GM23338 (cell line): Measurements from ENCODE around the gene GRK3. TPM values are rescaled to one million over a fixed set of nuclear protein-coding genes. Genes with fewer than 3 reads are reported as not detected.

ENCODE experiments used
- ATAC-seq: fragments of 200-7000 bp; cut with Tn5 transposase; 3 replicates; pipeline ENCODE4 v1.9.1; 2020
- DNase-seq: peaks from one replicate; pipeline ENCODE4 v3.0.0-alpha.2; 2015; ENCODE audit warnings: low spot score
- H2AFZ ChIP-seq: fragments of 200-600 bp; sonication (generic); 2 replicates; pipeline ENCODE4 v1.8.0; 2016; ENCODE audit warnings: antibody characterized with exemption, mild to moderate bottlenecking, moderate library complexity
- H3F3A ChIP-seq: fragments of 200-600 bp; sonication (generic); replicated peaks from 2 replicates; pipeline ENCODE4 v1.8.0; 2017; ENCODE audit warnings: antibody characterized with exemption, mixed run types, low read depth
- H3K27ac ChIP-seq: fragments of 200-600 bp; sonication (generic); 2 replicates; pipeline ENCODE4 v1.6.1; 2016; ENCODE audit warnings: low read depth
- H3K27me3 ChIP-seq: fragments of 200-600 bp; sonication (generic); 2 replicates; pipeline ENCODE4 v1.8.0; 2016; ENCODE audit warnings: mild to moderate bottlenecking, mixed run types, moderate library complexity; ENCODE audit not compliant: insufficient read depth
- H3K36me3 ChIP-seq: fragments of 200-600 bp; sonication (generic); 2 replicates; pipeline ENCODE4 v1.8.0; 2016; ENCODE audit warnings: mild to moderate bottlenecking; ENCODE audit not compliant: insufficient read depth
- H3K4me1 ChIP-seq: fragments of 200-600 bp; sonication (generic); 2 replicates; pipeline ENCODE4 v1.8.0; 2016; ENCODE audit warnings: mild to moderate bottlenecking, moderate library complexity; ENCODE audit not compliant: insufficient read depth
- H3K4me2 ChIP-seq: fragments of 200-600 bp; sonication (generic); 2 replicates; pipeline ENCODE4 v1.7.1; 2017; ENCODE audit warnings: mixed run types
- H3K4me3 ChIP-seq: fragments of 200-600 bp; sonication (generic); 2 replicates; pipeline ENCODE4 v1.6.1; 2016; ENCODE audit warnings: mixed run types
- H3K79me2 ChIP-seq: fragments of 200-600 bp; sonication (generic); replicated peaks from 2 replicates; pipeline ENCODE4 v1.8.0; 2017; ENCODE audit warnings: mild to moderate bottlenecking; ENCODE audit not compliant: insufficient read depth
- H3K9me2 ChIP-seq: fragments of 200-600 bp; sonication (generic); 2 replicates; pipeline ENCODE4 v1.8.0; 2017; ENCODE audit not compliant: insufficient read depth
- H4K20me1 ChIP-seq: fragments of 200-600 bp; sonication (generic); replicated peaks from 2 replicates; pipeline ENCODE4 v1.8.0; 2017; ENCODE audit warnings: mild to moderate bottlenecking; ENCODE audit not compliant: insufficient read depth
- H3K27ac Mint-ChIP-seq: 2 replicates; pipeline ENCODE4 v1.8.0; 2020; ENCODE audit warnings: inconsistent platforms, mild to moderate bottlenecking, moderate library complexity, mixed read lengths
- H3K27me3 Mint-ChIP-seq: 3 replicates; pipeline ENCODE4 v1.8.0; 2022; ENCODE audit warnings: low read depth, mild to moderate bottlenecking, moderate library complexity, mixed read lengths, inconsistent platforms; ENCODE audit not compliant: insufficient read depth, poor library complexity
- H3K36me3 Mint-ChIP-seq: 3 replicates; pipeline ENCODE4 v1.8.0; 2021; ENCODE audit warnings: low read depth, mild to moderate bottlenecking, inconsistent platforms, moderate library complexity, mixed read lengths
- H3K4me1 Mint-ChIP-seq: 3 replicates; pipeline ENCODE4 v1.8.0; 2020; ENCODE audit warnings: mild to moderate bottlenecking, inconsistent platforms, mixed read lengths
- H3K4me3 Mint-ChIP-seq: 3 replicates; pipeline ENCODE4 v1.8.0; 2021; ENCODE audit warnings: moderate library complexity, mild to moderate bottlenecking, inconsistent platforms, mixed read lengths
- H3K9me3 Mint-ChIP-seq: 3 replicates; pipeline ENCODE4 v1.8.0; 2020; ENCODE audit warnings: moderate library complexity, mild to moderate bottlenecking, inconsistent platforms, mixed read lengths
- CREB1 ChIP-seq: fragments of 250-450 bp; sonication (Bioruptor Pico); IDR thresholded peaks from 2 replicates; pipeline ENCODE4 v1.5.0; 2020; ENCODE audit warnings: low read depth, mild to moderate bottlenecking, moderate library complexity
- CTCF ChIP-seq, 2 experiments: fragments of 200-600 bp in 1 of 2; sonication (generic) in 1 of 2; conservative IDR thresholded peaks; 2 replicates each; pipeline versions ENCODE4 v1.5.1 to v1.6.1; 2016 to 2017; ENCODE audit warnings: antibody characterized with exemption in 2 of 2, low read depth in 2 of 2, mild to moderate bottlenecking in 2 of 2, moderate library complexity in 1 of 2
- ETS1 ChIP-seq: IDR thresholded peaks from 2 replicates; pipeline ENCODE4 v1.6.1; 2016; ENCODE audit warnings: antibody characterized with exemption
- EZH2 ChIP-seq: fragments of 200-600 bp; sonication (generic); IDR thresholded peaks from one replicate; pipeline ENCODE4 v1.8.0; 2017; ENCODE audit warnings: antibody characterized with exemption, mild to moderate bottlenecking, low read depth; ENCODE audit not compliant: unreplicated experiment
- EZH2phosphoT487 ChIP-seq: fragments of 200-600 bp; sonication (generic); IDR thresholded peaks from one replicate; pipeline ENCODE4 v1.8.1; 2018; ENCODE audit warnings: antibody characterized with exemption; ENCODE audit not compliant: unreplicated experiment
- JUNB ChIP-seq: IDR thresholded peaks from one replicate; pipeline ENCODE4 v1.6.1; 2016; ENCODE audit warnings: antibody characterized with exemption; ENCODE audit not compliant: unreplicated experiment
- NANOG ChIP-seq: IDR thresholded peaks from 2 replicates; pipeline ENCODE4 v1.6.1; 2016; ENCODE audit warnings: antibody characterized with exemption, borderline replicate concordance
- POLR2AphosphoS5 ChIP-seq: IDR thresholded peaks from 2 replicates; pipeline ENCODE4 v1.6.1; 2016; ENCODE audit warnings: antibody characterized with exemption, low read depth
- REST ChIP-seq: IDR thresholded peaks from one replicate; pipeline ENCODE4 v1.6.1; 2018; ENCODE audit warnings: antibody characterized with exemption; ENCODE audit not compliant: unreplicated experiment
- STAT1 ChIP-seq: IDR thresholded peaks from one replicate; pipeline ENCODE4 v1.6.1; 2016; ENCODE audit warnings: antibody characterized with exemption; ENCODE audit not compliant: unreplicated experiment
- ZNF114 ChIP-seq: fragments of 250-450 bp; sonication (Bioruptor Pico); IDR thresholded peaks from 2 replicates; pipeline ENCODE4 v1.5.0; 2020; ENCODE audit warnings: mild to moderate bottlenecking, moderate library complexity
- ZNF331 ChIP-seq: fragments of 250-450 bp; sonication (Bioruptor Pico); IDR thresholded peaks from 2 replicates; pipeline ENCODE4 v1.5.0; 2020; ENCODE audit warnings: low read depth, mild to moderate bottlenecking, moderate library complexity
- ZNF462 ChIP-seq: fragments of 250-450 bp; sonication (Bioruptor Pico); IDR thresholded peaks from 2 replicates; pipeline ENCODE4 v1.5.0; 2020; ENCODE audit warnings: mild to moderate bottlenecking, moderate library complexity
- polyA plus RNA-seq: library from polyadenylated mRNA; unstranded; fragments of >200 nt; fragmentation: Nextera tagmentation; extraction: Ambion mirVana; gene quantifications from 2 replicates; pipeline ENCODE4 v1.2.1, GENCODE V29; 2016
- total RNA-seq: library from RNA; depleted of rRNA; stranded (reverse); fragments of >200 nt; shearing (Covaris generic); gene quantifications from 2 replicates; pipeline ENCODE4 v1.2.3, GENCODE V29; 2014

GRK3 gene
- total and polyA plus RNA-seq, 2 experiments from 2014 or later: 6.0 to 25.3 TPM

DNA sequence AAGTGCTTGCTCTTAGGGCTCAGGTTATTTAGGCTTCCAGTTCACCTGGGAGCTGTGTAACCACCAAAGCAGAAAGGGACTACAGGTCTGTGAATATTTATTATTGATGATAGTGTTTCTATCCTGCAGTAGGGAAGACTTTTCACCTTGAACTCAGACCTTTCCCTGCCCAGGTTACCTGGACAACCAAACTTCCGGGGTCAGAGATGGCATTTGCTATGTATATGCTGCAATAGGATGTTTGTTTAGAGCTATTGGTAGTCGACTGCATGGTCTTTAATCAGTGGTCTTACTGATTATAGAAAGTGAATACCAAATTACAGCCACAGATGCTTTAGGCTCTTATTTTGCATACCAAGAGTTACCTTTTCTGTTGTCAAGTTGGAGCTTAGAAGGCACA is 94.9 kb downstream of the GRK3 start:
- Histone ChIP-seq H3K9me2 (no peaks in the 10 kb centered on the region; the same call in 1 of the 2 replicates), H3K27me3 (no peaks in the 10 kb centered on the region), H3K4me2 (no peak overlapping the region), H3F3A (no peaks in the 10 kb centered on the region), H3K79me2 (peaks cover 20% of the 10 kb centered on the region; the same call in 1 of the 2 replicates), H4K20me1 (peaks cover 11% of the 10 kb centered on the region), H2AFZ (no peak overlapping the region), H3K36me3 (no peaks in the 10 kb centered on the region), H3K27ac (no peak overlapping the region), H3K4me1 (no peaks in the 10 kb centered on the region), H3K4me3 (no peak overlapping the region)
- peaks cover 3% of the 10 kb centered on the region for H3K27me3 Mint-ChIP-seq
- no peaks in the 10 kb centered on the region for H3K4me1 Mint-ChIP-seq
- no peak overlapping the region for H3K4me3 Mint-ChIP-seq
- no peak for DNase-seq
- no peak for ATAC-seq
- TF ChIP-seq POLR2AphosphoS5: no peak
- no peak for TF ChIP-seq ETS1
- TF ChIP-seq STAT1: no peak
- no peak for TF ChIP-seq CREB1
- TF ChIP-seq ZNF114 (CRISPR knock-in tag): no peak
- TF ChIP-seq EZH2phosphoT487: no peak
- no peak for TF ChIP-seq NANOG
- no peak for TF ChIP-seq JUNB
- no peak for TF ChIP-seq REST
- TF ChIP-seq CTCF (conservative IDR thresholded peaks at IDR 0.05; ENCODE audit: low read depth in 2 of 2): no peak
- TF ChIP-seq EZH2: no peak
- no peak for TF ChIP-seq ZNF331
- no peak for TF ChIP-seq ZNF462 (CRISPR knock-in tag)
- H3K9me3 Mint-ChIP-seq: no peaks in the 10 kb centered on the region
- no peaks in the 10 kb centered on the region for H3K36me3 Mint-ChIP-seq
- H3K27ac Mint-ChIP-seq: no peak overlapping the region
